Measurements from ENCODE around the gene RASD1.

The RASD1 gene

DNA sequence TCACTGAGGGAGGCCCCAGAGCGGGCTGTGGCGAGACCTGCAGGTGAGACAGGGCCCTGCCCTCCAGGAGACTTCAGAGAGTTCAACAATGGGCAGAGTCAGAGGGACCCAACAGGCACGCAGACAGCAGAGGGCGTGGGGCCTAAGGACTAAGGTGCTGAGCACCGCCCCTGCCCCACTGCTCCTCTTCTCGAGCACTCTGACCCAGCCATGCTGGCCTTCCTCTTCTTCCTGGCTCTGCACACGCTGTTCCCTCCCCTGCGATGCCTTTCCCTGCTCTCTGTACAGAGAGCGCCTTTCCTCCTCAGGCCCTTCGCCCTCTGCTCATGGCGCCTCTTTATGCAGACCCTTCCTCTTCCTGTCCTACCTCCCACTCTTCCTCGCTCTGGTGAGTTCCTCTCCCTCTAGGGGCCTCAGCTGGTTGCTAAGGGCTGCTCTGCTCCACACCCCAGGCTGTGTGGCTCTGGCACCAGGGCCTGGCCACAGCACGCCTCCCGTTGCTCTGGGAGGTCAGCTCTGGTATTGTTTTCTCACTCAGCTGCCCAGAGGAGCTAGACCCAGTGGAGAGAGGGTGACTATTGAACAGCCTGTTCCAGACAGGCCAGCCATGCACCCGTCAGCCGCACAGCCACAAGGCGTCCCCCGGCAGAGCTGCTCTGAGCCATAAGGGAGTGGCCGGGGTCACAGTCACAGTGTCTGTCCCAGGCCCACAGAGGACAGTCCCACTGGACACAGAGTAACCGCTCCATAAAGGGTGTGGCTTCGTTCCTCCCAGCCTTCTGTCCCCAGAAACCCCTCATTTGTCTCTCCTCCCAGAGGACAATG, 13.6 kb upstream of the RASD1 start:
- no peak for DNase-seq

GRCh38 chr17:17508646-17509591, 12.7 kb upstream of the RASD1 start:
- no peak for DNase-seq

- DNase-seq, result no peak
Observed at GRCh38 chr17:17508019-17508535, 11.9 kb upstream of the RASD1 start.

- peak in 1 of 2 experiments; percentile 58 for DNase-seq
Observed at GRCh38 chr17:17507465-17508011, 11.3 kb upstream of the RASD1 start.

DNA sequence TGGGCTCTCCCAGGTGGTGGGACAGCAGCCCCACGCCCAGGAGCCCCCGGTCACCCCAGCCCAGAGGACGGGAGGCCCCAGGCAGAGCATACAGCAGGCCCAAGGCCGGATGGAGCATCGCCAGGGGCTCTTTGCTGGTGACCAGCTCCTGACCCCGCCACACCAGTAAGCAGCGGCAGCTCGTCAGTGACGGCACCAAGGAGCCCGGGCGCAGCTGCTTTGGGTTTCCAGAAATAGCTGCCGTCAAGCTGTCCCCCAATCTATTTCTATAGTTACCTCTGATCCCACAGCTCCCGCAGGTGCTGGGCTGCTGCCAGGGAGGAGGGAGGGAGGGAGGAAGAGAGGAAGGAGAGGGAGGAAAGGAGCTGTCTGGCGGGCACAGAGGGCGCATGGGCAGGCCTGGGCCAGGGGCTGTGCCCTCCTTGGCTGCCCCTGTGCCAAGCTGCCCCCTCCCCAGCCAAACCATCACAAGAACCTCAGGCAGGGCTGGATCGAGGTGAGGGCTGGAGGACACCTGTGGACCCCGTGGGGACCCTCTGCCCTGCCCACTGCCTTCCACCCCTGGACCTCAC, 10.8 kb upstream of the RASD1 start:
- peak; percentile 99 for DNase-seq

DNA sequence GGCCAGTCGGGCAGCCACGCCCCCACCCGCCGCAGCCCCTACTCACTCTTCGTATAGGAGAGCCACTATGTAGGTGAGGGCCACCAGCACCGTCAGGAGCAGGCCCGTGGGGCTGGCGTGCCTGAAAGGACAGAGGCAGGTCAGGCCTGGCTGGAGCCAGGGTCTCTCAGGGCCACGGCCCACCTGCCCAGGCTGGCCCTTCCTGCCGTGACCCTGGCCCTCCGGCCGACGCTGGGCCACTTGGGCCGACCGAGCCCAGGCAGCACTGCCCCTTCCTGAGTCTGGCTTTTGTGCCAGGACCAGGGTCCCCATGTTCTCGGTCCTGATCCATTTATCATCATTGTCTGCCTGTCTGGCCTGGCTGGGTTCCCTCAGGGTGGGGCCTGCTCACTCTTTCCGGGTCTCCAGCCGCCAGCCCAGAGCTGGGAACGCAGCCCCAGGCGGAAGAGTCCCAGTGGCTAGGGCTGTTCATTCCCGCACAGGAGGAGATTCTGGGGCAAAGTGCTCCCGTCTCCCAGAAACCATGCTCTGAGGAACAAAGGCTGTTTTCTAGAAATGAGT, 10.1 kb upstream of the RASD1 start:
- no peak for DNase-seq

DNA sequence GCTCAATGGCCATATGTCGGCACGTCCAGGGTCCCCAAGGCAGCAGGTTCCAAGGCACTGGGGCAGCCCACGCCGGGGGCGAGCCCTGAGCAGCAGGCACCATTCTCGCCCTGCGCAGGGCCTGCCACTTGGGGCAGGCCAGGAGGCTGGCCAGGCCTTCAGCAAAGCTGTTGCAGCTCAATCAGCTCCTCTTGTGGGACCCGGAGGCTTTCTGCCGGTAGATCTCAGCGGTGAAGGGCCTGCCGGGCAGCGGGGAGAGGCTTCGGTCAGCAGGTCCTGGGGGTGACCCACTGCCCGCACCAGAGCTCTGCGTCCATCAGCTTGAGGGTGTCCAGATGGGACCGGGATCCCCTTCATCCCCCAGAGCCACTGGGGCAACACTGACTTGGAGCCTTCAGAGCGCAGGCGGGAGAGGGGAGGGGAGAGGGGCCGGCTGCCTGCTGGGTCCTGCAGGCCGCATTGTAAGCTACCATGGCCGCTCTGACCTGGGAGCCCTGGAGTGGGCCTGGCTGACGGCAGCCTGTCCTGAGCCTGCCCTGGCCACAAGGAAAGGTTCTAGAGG, 9.5 kb upstream of the RASD1 start:
- no peak for DNase-seq

GRCh38 chr17:17505151-17505550, 9.0 kb upstream of the RASD1 start:
- no peak for DNase-seq

DNA sequence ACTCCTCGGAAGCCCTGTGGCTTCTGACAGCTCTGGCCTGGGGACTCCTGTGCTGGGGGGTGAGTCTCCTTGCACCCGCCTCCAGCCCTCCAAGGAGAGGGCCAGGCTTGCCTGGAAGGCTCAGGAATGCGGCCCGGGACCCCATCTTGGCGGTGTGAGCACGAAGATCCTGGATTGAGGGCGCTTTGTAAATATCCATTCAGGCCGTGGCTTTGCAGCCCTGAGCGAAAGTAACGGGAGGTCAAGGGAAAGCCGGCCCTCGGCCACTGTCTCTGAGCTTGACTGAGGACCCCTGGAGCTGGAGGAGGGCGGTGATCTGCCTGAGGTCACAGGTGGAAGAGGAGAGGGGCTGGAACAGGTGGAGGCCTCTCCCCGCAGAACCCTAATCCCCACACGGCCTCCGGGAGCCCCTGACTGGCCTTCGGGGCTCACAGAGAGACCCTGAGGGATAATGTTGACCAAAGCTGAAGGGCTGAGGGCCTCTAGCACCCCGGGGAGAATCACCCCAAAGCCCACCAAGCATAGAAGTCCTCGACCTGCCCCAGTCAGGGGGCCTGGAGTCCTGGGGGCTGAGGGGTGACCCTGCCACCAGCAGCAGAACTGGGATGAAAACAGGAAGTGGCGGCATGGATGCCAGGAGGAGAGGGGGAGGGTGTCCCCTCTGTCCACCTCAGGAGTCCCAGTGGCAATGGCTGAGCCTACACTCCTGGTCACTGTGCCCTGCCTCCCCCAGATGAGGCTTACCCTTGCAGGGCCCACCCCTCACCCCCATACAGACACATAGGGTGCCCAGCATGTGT, 8.3 kb upstream of the RASD1 start:
- no peak for DNase-seq

- no peak for DNase-seq
Observed at GRCh38 chr17:17503566-17504130, 7.5 kb upstream of the RASD1 start.

DNA sequence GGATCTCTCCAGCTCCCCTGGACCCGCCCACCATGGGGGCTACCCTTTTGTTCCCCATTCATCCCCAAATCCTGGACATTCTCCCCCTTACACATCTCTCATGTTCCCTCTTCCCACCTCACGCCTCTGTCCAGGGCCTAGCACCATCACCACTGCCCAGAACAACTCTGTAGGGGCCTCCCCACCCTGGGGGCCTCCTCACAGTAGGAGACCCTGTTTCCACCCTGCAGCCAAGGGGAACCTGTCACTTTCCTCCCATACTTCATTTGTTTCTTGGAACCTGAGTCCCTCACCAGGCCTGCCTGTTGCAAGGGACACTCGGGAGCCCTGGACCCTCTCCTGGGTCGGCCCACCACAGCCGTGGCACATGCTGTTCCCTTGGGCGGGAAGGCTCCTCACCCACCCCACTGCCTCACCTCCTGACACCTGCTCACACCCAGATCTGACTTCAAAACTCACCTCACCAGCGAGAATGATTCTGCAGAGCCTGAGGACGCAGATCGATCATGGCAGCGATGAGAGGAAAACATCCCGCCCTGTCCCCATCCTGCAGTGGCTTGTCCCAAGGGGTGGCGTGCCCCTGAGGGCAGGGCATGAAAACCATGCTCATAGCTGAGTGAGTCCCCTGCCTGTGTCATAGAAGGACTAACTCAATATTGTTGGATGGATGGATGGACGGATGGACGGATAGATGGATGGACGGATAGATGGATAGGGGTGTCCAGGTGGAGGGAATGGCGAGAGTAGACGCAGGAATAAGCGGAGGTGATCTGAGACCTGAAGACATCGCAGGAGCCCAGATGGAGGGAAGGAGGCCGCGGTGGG, 6.8 kb upstream of the RASD1 start:
- DNase-seq, result no peak

GRCh38 chr17:17500999-17501605, 4.9 kb upstream of the RASD1 start:
- DNase-seq, result no peak

GRCh38 chr17:17499402-17500145, 3.4 kb upstream of the RASD1 start:
- DNase-seq, result peak in 1 of 2 experiments; percentile 64

GRCh38 chr17:17498606-17499301, 2.6 kb upstream of the RASD1 start:
- DNase-seq, result no peak

- no peak for DNase-seq
Observed at GRCh38 chr17:17497845-17498520, 1.8 kb upstream of the RASD1 start.

DNA sequence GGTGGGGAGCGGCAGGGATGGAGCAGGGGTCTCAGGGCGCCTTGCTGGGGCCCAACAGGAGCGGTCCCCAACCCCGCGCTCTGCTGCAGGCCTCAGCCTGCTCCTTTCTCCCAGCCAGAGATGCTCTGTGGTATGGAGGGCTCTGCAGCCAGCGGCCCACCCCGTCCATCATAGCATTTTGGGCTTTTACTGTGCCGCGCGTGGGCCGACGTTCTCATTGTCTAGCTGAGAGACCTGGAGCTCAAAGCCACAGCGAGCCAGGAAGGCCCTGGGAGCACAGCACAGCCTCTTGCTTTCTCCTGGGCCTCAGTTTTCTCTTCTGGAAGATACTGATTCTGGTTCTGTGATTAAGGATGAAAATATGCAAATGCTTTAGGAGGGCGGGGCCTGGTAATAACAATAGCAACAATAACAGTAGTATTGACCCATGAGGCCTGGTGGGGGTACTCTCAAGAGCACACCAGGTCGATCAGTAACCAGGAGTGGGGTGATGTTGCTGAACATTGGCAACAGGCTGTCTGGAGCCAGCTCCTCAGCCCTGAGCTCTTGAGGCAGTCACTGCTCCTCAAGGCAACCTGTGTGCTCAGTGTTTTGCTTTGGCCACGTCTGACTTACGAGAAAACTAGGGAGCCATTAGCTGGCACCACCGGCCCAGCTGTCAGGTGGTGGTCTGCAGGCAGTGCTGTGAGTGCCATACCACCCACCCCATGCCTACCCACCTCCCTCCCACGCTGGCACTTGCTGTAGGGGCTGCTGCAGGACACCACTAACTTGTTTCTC, 1.1 kb upstream of the RASD1 start:
- DNase-seq, result no peak
